ENCODE results near the gene AQP1.

Gene AQP1

GRCh38 chr7:30907527-30908267, 4.0 kb upstream of the AQP1 start:
- no peak for DNase-seq

- DNase-seq = no peak
These were observed 3.0 kb upstream of the AQP1 start for GRCh38 chr7:30908681-30909080.

DNA sequence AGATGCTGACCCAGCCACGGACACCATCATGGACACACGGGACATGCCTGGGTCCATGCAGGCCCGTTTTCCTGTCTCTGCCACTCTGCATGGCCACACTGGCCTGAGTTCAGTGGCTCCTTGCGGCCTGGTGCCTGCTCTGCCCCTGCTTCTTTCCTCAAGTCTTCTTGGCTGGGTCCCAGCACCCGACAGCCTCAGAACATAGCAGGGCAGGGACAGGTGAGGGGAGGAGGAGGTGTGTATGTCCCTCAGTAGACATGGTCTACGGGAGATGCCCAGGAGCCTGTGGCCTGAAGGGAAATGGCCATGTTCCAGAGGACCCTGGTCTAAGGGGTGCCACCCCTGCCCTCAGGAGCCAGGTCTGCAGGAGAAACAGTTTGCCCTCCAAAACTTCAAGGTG, 2.2 kb upstream of the AQP1 start:
- DNase-seq = no peak

- DNase-seq = no peak
These were observed 1.1 kb upstream of the AQP1 start for GRCh38 chr7:30910411-30911073.

- no peak for DNase-seq
These were observed 520 bp upstream of the AQP1 start for GRCh38 chr7:30911133-30911532.

DNA sequence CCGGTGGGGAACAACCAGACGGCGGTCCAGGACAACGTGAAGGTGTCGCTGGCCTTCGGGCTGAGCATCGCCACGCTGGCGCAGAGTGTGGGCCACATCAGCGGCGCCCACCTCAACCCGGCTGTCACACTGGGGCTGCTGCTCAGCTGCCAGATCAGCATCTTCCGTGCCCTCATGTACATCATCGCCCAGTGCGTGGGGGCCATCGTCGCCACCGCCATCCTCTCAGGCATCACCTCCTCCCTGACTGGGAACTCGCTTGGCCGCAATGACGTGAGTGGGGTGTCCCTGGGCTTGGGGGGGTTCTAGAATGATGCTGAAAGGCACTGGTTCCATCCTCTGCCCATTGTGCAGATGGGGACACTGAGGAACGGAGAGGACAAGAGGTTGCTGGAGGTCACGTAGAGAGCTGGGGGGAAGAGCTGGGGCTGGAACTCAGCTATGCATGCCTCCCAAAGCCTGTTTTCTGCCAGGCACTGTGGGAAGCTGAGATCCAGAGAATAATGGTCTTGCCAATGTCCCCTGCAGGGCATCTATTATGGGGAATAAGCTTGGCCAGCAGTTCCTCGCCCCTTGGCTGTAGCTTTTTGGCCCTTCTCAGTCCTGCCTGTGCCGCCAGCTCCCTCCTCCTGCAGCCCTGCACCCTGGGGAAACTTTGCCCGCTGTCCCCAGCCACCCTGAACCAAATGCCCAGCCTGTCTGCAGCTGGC, 523 bp downstream of the AQP1 start:
- no peak for DNase-seq

- no peak for DNase-seq
These were observed 1.0 kb downstream of the AQP1 start for GRCh38 chr7:30912731-30912985.

DNA sequence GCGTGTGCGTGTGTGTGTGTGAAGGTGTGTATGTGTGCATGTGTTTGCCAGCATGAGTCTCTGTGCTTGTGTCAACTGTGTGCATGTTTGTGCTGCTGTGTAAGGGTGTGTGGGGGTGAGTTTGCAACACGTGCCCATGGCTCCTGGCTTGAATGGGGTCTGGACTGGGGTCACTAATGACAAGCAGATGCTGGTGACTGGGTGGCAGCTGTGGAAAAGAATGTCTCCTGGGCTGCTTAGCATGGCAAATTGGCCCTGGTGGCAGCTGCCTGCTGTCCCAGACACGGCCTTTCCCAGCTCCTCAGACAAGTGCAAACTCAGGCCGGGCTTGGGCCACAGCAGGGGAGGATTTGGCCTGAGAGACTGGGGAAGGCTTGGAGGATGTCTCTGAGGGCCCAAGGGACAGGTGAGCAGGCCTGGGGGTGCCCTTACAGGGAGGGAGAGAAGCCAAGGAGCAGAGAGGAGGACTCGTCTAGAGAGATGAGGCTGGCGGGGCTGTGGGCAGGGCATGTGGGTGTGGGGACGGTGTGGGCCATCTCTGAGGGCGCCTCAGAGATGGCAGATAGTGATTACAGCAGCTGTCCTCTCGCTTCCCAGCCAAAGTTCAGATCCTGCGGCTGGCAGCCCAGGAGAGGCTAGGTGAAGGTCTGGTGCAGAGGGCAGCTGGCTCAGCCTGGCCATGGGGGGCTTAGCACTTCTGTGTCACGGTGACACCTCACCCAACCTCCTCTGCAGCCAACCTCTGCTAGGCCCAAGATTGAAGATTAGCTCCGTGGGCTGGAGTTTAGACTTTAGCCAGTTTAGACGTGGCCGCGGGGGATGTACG, 1.5 kb downstream of the AQP1 start:
- no peak for DNase-seq

DNA sequence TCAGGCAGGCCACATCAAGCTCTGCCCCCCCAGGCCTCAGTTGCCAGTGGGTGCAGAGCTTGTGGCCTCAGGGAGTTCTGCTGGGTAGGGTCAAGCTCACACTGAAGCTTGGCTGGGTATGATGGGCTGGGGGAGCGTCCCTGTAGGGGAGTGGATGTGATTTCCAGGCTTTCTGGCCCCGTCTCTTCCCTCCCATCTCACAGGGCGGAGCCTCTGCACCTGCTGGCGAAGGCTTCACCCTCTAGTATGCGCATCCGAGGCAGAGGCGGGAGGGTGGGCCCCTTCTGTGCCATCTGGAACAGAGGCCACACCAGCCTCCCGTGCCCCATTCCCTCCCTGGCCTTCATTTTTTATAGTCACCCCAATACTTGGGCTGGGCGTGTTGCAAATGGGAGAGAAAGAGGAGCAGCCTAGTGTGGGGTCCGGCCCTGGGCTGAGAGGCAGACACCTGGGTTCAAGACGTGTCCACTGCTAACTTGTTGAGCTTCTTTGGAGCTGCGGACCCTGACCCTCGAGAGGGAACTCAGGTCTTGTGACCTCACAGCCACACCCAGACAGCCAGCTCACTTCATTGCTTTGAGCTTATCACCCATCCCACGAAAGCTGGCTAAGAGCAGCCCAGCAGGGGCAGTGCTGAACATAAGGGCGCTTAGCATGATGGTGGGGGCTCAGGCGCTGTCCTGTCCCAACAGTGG, 2.3 kb downstream of the AQP1 start:
- no peak for DNase-seq

- DNase-seq = no peak
These were observed 2.9 kb downstream of the AQP1 start for GRCh38 chr7:30914596-30914995.

- DNase-seq = no peak
These were observed 3.5 kb downstream of the AQP1 start for GRCh38 chr7:30915005-30915601.

- DNase-seq = no peak
These were observed 4.1 kb downstream of the AQP1 start for GRCh38 chr7:30915751-30916150.

GRCh38 chr7:30916255-30916654, 4.6 kb downstream of the AQP1 start:
- no peak for DNase-seq

GRCh38 chr7:30916767-30917166, 5.1 kb downstream of the AQP1 start:
- no peak for DNase-seq

- DNase-seq = no peak
These were observed 5.7 kb downstream of the AQP1 start for GRCh38 chr7:30917216-30917893.

DNA sequence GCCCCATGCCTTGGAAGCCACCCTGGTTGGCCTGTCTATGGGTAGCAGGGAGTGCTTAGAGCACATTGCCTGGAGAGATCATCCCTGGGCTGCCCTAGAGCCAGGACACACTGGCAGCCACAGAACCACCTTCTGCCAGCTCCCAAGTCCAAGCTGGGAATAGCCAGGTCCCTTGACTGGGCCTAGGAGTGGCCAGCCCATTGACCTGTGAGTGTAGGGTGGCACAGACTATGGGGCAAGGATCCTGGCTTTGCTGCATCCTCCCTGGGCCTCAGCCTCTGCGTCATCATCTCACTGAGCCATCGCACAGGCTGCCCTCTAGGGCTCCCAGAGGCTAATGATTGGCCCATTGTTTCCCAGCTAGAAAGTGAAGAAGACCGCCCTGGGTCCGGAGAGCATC, 7.0 kb downstream of the AQP1 start:
- DNase-seq = no peak

GRCh38 chr7:30920021-30920583, 8.4 kb downstream of the AQP1 start:
- DNase-seq = no peak

GRCh38 chr7:30920584-30921539, 9.2 kb downstream of the AQP1 start:
- no peak for DNase-seq

DNA sequence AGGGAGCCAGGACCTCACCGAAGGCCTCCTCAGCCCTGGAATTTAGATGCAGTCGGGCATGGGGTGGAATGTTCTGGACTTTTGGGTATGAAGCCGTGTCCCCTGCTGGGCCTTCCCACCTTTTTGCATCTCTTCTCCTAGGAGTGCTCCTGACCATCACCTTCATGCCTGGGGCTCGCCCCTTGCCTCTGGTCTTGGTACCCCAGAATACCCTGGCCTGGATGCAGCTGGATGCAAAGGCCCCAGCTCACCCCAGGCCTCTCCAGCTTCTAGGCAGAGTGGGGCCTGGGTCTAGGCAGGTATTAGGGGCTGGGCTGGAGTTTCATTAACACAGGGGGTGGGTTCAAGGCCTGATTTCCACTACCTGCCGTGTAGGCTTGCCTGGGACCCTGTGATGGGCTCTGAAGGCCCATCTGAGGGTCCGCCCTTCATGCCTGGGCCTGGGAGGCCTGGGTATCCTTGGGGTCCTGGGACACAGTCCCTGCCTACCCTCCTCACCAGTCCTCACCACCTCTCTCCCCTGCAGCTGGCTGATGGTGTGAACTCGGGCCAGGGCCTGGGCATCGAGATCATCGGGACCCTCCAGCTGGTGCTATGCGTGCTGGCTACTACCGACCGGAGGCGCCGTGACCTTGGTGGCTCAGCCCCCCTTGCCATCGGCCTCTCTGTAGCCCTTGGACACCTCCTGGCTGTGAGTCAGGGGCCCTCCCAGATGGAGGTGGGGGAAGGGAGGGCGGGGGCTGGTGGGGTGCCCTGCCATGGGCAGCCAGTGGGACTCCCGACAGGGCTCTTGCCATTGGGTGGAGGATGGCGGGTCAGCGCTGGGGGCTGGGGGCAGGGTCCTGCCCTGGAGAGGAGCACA, 10.1 kb downstream of the AQP1 start:
- DNase-seq = no peak
